Esophagus mucosa (tissue), 1 donor: ENCODE results near the gene INTS3. TPM values are rescaled to one million over a fixed set of nuclear protein-coding genes. Genes with fewer than 3 reads are reported as not detected.
"Not testable (repeated sequence)": the region's sequence is repeated elsewhere in the genome, so short reads cannot be mapped to it uniquely, and the experiment has no call there.

Experiments used
- ATAC-seq: fragments of 200-7000 bp; cut with Tn5 transposase; one replicate; pipeline ENCODE4 v1.9.1; 2020
- total RNA-seq: library from RNA; stranded (reverse); gene quantifications from one replicate; pipeline ENCODE4 v1.2.4, GENCODE V29; 2023
- donor health status: DM: yes; HTN: yes; CAD: no.

INTS3 gene
- total RNA-seq, 1 donor from 2014 or later, result 22.5 TPM

DNA sequence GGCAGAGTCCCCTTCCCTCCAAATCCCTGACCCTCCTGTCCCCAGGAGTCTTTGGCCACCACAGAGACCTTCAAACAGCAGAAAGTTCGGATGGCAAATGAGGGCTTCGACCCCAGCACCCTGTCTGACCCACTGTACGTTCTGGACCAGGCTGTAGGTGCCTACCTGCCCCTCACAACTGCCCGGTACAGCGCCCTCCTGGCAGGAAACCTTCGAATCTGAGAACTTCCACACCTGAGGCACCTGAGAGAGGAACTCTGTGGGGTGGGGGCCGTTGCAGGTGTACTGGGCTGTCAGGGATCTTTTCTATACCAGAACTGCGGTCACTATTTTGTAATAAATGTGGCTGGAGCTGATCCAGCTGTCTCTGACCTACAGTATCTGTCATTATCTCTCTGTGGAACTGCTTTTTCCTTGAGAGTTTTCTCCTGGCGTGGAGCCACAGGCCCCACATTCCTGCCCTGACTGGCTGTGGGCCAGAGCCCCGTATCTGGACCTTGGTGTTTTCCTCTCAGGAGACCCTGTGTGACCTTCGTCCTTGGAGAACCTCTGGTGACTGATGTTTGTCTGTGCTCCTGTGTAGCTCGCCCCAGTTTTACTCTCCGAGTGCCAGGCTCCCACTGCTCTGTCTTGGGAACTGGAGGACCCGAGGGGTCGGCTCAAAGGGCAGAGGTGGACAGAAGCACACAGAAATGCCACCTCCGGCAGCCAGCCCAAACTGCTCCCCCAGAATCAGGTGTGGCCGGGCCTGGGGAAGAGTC, 52.1 kb downstream of the INTS3 start:
- no peak for ATAC-seq

DNA sequence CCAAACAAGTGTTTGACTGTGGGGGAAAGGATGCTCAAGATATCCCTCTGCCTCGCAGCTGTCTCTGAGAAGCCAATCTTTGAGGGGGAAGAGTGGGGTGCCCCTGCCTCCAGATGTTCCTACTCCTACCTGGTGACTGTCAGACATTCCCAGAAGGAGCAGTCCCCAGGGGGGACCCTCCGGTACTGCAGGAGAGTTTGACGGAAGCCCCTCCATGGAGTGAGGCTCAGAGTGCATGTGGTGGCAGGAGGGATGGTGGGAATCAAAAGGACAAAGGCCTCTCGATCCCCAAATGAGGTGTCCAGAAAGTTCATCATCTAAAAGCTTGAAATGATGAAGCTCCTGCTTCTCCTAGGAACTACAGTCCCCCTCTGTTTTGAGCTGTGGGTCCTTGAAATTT, 52.7 kb downstream of the INTS3 start:
- no peak for ATAC-seq

DNA sequence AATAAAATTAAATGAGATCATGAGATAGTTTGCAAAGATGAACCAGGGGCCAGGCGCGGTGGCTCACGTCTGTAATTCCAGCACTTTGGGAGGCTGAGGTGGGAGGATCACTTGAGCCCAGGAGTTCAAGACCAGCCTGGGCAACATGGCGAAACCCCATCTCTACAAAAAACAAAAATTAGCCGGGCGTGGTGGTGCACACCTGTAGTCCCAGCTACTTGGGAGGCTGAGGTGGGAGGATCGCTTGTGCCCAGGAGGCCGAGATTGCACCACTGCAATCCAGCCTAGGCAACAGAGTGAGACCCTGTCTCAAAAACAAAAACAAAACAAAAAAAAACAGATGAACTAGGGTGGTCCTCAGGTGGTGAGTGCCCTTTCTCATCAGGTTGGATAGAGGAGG, 54.8 kb downstream of the INTS3 start:
- ATAC-seq, result not testable (repeated sequence)

- peak; percentile 92 for ATAC-seq
Observed at GRCh38 chr1:153783233-153784190, 55.7 kb downstream of the INTS3 start.

DNA sequence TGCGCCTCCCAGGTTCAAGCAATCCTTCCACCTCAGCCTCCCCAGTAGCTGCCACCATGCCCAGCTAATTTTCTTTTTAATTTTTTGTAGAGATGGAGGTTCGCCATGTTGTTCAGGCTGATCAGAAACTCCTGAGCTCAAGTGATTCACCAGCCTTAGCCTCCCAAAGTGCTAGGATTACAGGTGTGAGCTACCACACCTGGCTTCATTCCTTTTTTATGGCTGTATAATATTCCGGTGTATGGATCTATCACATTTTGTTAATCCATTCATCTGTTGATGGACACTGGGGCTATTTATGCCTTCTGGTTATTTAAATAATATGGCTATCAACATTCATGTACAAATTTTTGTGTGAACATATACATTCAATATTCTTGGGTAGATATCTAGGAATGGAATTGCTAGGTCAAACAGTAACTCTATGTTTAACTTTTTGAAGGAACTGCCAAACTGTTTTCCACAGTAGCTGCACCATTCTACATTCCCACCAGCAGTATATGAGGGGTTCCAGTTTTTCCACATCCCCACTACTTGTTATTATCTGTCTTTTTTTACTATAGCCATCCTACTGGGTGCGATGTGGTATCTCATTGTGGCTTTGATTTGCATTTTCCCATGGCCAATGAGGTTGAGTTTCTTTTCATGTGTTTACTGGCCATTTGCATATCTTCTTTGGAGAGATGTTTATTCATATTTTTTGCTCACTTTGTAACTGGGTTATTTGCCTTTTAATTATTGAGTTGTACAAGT, 58.4 kb downstream of the INTS3 start:
- ATAC-seq, result no peak

DNA sequence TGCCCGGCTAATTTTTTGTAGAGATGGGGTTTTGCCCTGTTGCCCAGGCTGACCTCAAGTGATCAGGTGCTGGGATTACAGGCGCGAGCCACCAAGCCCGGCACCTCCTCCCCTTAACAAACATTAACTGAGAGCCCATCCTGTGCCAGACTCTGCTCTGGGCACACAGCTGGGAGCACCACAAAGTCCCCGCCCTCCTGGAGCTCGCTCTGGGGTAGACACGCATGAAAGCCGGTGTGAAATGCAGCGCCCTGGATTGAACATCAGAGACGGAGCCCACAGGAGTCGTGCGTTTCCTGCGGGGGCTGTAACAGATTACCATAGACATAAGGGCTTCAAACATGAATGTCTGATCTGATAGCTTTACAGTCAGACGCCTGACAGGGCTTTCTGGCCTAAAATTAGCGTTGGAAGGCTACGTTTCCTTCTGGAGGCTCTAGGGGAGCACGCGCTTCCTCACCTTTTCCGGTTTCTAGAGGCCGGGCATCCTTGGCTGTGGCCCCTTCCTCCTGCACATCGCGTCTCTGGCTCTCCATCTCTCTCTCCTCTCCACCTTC, 61.7 kb downstream of the INTS3 start:
- ATAC-seq, result peak; percentile 3

DNA sequence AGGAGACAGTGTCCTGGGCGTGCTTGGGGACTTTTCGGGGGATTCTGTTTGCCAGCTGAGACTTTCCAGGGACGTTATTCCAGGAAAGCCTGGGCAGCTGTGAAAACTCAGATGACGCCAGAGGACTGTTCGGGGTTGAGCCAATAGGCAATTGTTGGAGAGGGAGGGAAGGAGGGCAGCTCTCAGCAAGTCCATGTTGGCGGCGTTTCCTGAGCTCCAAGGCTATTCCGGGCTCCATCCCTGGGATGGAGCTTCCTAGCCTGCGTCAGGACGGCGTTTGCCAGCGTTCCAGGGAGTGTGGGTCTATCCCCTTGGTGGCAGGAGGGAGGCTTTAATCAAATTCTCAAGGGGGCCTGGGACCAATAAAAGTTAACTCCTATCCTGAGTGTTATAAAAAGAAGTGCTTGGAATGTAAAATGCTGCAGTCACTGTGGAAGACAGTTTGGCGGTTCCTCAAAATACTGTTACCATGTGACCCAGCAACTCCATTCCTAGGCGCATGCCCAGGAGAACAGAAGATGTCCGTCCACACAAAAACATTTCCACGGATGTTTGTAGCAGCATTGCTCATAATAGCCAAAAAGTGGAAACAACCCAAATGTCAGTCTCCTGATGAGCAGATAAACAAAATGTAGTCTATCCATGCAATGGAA, 62.6 kb downstream of the INTS3 start:
- ATAC-seq, result peak; percentile 31

GRCh38 chr1:153790966-153791647, 63.3 kb downstream of the INTS3 start:
- ATAC-seq, result peak; percentile 13

GRCh38 chr1:153791648-153792253, 63.9 kb downstream of the INTS3 start:
- peak; percentile 40 for ATAC-seq

DNA sequence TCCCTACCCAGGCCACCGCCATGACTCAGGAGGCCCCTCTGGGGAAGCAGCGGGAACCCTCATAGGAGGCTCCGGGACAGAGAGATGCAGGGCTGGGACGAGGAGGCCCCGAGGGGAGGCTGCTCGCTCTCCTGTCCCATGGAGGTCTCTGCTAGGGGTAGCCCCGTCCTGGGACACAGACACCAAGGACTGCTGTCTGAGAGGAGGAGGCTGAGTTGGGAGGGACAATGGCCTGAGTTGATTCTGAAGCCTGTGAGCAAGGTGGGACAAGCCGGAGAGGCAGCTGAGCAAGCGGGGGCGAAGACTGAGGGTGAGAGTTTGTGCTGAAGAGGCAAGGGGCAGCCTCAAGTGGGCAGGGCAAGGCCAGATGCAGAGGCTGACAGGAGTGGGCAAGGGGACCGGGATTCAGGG, 64.8 kb downstream of the INTS3 start:
- ATAC-seq, result no peak

GRCh38 chr1:153793261-153793972, 65.6 kb downstream of the INTS3 start:
- no peak for ATAC-seq

DNA sequence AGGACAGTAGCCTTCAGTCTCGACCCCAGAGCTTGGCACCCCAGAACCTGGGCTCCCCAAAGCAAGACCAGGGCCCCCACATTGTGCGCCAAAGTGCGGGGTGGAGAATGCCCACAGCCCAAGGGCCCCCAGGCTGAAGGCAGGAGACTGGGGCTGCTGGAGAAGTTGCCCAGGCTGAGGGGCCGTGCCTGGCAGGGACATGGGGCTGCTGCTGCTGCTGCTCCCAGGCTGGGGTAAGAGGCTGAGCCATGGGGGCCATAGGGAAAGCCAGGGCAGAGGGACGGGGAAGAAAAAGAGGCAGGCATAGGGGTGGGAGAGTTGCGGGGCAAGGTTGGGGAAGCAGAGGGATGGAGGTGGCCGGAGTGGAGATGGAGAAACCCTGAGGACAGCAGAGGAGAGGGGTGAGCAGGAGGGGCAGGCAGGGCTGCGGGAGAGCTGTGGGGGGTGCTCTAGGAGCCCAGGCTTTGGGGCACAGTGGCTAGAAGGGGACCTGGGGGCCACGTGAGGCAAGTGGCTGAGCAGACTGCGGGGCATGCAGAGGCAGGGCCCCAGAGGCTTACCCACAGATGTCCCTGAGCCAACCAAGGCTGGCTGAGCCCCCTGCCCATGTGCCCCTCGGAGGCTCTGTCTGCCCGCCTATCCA, 66.2 kb downstream of the INTS3 start:
- ATAC-seq, result no peak

DNA sequence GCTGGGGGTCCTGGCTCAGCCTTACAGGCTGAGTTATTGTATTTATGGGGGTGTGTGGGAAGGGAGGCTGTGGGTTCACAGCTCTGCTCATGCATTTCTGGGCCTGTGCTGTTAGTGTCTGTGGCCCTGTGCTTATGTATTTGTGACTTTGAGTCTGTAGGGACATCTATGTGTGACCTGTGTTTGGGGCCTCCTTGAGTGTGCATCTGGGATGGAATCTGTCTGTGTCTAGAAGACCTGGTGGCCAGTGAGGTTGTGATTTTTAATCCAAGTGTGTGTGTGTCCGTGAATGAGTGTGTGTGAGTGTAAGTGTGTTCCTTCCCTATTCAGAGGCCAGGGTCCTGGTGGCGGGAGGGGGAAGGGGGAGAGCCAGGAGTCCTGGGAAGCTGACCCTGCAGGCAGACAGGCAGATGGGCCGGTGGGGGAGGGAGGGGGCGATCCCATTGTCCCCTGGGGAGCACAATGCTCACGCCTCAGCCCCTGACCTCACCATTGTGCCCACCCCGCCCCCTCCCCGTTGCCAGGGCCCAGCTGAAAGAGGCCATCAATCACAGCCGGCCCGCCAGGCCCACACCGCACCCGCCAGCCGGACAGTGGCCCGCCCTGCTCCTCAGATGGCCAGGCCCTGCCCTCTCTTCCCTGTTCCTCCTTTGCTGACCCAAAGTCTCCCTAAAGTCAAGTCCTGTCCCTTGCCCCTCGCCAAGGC, 66.9 kb downstream of the INTS3 start:
- ATAC-seq, result no peak

DNA sequence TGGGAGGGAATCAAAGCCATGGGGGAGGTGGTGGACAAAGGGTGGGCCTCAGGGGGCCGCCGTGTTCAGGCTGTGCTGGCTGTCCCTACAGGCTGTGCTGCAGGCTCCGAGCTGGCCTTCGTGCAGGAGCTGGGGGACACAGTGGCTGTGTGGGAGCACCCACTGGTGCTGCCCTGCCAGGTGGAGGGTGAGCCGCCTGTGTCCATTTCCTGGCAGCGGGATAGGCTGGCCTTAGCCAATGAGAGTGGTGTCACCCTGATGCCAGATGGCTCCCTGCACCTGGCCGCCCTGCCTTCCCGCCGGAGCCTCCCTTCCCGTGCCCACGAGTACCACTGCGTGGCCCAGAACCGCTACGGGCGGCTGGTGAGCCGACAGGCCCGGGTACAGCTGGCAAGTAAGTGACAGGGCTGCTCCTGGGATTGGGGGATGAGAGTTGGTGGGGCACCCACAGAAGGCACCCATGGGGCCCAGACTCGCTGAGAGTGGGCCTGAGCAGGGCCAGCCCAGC, 67.5 kb downstream of the INTS3 start:
- ATAC-seq, result no peak

- ATAC-seq, result no peak
Observed at GRCh38 chr1:153795934-153796785, 68.3 kb downstream of the INTS3 start.

- peak; percentile 68 for ATAC-seq
Observed at GRCh38 chr1:153796786-153797659, 69.2 kb downstream of the INTS3 start.

DNA sequence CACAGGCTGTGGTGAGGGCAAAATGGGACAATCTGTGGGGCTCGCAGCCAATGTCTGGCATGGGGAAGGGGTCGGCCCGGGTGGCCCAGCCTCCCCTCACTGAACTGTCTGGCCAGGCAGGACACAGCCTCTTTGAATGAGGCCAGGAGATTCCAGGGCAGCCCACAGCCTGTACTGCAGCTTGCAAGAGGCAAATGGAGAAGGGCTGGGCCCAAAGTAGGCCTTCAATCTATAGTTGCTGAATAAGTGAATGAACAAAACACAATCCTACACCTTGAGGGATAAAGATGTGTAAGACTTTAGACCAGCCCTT, 70.6 kb downstream of the INTS3 start:
- ATAC-seq, result no peak
